GM19239 (cell line): ENCODE data around the gene SLC46A3.

ENCODE experiments used
- DNase-seq: peaks from one replicate; pipeline ENCODE4 v3.0.0; 2011; ENCODE audit warnings: low spot score; ENCODE audit not compliant: insufficient read length
- FAIRE-seq: peaks from 2 replicates; lab custom pipeline; 2011; peaks lifted over from hg19 to GRCh38; lab: Jason Lieb, UNC

SLC46A3 gene

GRCh38 chr13:28735481-28736029 is 16.8 kb upstream of the SLC46A3 start:
- FAIRE-seq, result no peak
- no peak for DNase-seq

DNA sequence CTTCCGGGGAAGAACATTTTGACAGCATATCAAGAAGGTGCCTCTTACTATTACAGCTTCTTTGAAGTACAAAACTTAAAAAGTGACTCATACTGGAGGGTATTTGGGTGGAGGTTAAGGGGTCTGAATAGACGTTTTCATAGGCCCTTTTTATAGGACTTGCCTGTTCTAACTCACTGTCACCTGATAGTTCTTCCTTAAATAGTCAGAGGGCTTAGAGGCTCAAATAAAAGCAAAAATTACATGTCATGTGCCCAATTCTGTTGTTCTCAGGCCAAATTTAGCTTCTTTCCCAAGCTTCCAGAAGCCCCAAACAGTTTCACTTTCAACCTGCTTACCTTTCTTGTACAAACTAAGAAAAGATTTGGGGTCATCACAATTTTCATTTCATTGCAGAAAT is 16.1 kb upstream of the SLC46A3 start:
- FAIRE-seq (no peak), DNase-seq (no peak)

DNA sequence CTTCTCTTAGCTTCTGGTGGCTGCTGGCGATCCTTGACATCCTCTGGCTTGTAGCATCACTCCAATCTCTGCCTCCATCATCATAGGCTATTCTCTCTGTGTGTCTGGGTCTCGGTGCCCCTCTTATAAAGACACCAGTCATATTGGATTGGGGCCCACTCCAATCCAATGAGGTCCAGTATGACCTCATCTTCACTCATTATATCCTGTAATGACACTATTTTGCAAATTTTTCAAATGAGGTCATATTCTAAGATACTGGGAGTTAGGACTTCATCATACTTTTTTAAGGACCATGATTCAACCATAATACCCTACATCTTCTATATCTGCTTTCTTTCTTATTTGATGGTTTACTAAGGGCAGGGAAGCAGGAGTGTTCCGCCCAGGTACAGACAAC is 12.0 kb upstream of the SLC46A3 start:
- FAIRE-seq (no peak), DNase-seq (no peak)

GRCh38 chr13:28729541-28729940 is 10.8 kb upstream of the SLC46A3 start:
- no peak for DNase-seq
- no peak for FAIRE-seq

DNA sequence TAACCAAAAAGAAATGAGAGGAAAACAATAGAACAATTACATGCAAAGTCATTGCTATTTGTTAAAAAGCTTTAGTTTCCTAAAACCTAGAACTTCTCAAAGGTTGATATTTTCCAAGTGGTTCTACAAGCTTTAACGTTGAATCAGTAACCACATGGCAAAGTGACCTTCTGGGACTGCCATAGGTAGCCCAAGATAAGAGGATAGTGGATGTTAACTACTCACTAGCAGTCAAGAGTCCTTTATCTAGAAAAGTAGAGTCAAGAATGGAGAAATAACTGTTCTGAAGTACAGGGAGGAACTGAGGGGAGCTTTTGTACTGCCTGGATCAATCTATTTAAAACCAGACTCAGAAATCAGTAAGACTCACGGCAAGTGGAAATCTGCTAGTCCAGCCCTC is 9.9 kb upstream of the SLC46A3 start:
- no peak for FAIRE-seq

DNA sequence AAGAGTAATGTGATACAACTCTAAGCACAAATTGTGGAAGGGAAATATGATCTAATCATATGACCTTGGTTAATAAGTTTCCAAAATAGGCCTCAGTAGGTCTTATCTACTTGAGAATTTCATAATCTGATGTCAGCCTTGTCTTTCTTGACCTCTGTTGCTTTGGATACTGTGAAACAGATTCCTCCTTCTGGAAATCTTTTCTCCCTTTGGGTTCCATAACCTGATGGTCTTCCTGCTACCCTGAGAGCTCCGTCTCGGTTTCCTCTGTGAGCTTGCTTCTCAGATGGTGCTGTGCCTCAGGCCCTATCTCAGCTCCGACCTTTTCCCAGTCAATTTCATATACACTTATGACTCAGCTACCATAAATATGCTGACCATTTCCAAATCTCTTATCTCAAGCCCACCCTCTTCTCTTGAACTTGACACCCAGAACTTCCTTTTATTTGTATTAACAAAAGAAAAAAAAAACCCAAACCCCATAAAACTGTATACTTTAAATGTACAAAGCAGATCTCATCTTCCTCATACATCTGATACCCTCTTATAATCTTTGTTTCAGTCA is 6.4 kb upstream of the SLC46A3 start:
- DNase-seq, result no peak

More for the DNA sequence above, 9.9 kb upstream of the SLC46A3 start:
- no peak for DNase-seq

GRCh38 chr13:28723806-28724205 is 5.0 kb upstream of the SLC46A3 start:
- no peak for FAIRE-seq

More for the DNA sequence above, 6.4 kb upstream of the SLC46A3 start:
- FAIRE-seq, result no peak

GRCh38 chr13:28719227-28720055 is 671 bp upstream of the SLC46A3 start:
- no peak for FAIRE-seq

More at GRCh38 chr13:28723806-28724205, 5.0 kb upstream of the SLC46A3 start:
- DNase-seq, result no peak

DNA sequence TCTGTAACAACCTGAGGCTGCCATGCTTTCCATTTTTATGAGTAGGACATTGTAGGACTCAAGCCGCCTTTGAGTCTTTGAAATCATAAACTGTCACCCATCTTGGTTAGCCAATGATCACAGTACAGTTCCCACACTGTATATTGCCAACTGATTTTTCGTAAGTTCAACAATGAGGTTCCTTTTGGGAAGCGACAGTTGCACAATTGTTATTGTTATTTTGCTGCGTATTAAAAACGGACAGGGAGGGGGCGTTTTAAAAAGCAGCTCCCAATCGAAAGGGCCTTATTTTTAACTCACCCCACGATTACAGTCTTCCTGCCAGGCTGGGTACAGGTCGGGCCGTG is 601 bp downstream of the SLC46A3 start:
- FAIRE-seq, result peak; percentile 61
- DNase-seq, result no peak

More at GRCh38 chr13:28719227-28720055, 671 bp upstream of the SLC46A3 start:
- DNase-seq, result no peak

DNA sequence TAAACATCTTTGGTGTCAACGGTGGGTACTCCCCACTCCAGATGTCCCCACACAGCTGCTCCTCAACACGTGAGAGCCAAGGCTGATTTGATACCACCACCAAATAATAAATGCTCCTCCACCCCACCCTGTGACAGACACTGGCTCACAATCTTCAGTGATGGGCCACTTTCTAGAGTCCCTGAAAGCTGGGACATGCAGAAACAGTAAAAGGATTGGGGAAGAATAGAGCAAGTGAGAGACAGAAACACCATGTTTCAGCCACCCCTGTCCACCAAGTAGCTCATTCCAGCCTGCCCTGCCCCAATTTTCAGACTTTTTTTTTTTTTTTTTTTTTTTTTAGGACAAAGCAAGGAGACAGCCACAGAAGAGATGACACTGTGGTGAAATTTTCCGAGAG is 1.6 kb downstream of the SLC46A3 start:
- FAIRE-seq (peak; percentile 35), DNase-seq (no peak)

DNA sequence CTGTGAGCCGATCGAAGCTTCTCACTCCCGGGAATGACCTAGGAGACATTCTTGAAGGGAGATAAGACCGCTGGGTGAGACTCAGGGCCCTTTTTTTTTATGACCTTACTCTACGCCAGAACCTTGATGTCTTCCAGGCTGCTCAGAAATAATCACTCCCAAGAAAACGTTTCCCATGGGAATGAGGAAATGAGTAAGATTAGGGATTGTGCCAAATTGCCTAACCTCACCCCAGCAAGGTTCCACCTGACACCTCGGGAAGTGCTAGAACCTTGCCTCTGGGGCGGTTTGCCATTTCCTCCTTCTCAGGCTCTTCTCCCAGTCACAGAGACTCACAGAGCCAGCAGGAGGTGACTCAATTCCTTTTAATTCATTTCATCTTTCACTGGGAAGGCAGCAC is 2.3 kb downstream of the SLC46A3 start:
- no peak for FAIRE-seq
- DNase-seq, result no peak

DNA sequence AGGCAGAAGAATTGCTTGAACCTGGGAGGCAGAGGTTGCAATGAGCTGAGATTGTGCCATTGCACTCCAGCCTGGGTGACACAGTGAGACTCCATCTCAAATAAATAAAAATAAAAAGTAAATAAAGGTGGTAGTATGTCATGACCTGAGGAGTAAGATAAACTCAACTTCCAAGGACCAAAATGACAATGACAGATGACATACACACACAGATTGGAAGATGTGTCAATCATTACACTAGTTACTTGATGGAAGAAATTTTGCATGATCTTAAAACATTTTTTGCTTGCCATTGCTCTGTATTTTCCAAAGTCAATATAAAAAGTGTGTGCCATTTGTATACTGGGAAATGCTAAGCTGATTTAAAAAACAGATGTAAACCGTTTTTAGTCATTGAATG is 4.1 kb downstream of the SLC46A3 start:
- FAIRE-seq, result no peak

DNA sequence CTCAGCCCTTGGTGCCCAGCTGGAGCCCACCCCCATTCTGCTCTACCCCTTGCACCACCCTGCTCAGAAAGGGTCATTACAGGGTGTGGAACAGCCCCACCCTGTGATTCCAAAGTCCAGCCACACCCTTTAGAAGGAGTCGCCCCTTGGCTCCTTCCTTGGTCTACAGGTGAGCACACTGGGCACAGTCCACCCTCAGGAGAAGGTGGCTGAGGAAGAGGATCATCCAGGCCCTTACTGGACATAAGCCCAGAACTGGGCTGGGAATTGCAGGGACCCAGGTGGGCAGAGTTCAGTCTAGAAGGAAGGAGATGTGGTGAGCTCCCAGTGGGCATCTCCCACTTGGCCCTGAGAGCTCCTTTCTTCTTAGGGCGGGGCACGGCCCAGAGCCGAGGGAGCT is 8.6 kb downstream of the SLC46A3 start:
- FAIRE-seq (no peak), DNase-seq (no peak)

More for the DNA sequence above, 4.1 kb downstream of the SLC46A3 start:
- DNase-seq, result no peak

DNA sequence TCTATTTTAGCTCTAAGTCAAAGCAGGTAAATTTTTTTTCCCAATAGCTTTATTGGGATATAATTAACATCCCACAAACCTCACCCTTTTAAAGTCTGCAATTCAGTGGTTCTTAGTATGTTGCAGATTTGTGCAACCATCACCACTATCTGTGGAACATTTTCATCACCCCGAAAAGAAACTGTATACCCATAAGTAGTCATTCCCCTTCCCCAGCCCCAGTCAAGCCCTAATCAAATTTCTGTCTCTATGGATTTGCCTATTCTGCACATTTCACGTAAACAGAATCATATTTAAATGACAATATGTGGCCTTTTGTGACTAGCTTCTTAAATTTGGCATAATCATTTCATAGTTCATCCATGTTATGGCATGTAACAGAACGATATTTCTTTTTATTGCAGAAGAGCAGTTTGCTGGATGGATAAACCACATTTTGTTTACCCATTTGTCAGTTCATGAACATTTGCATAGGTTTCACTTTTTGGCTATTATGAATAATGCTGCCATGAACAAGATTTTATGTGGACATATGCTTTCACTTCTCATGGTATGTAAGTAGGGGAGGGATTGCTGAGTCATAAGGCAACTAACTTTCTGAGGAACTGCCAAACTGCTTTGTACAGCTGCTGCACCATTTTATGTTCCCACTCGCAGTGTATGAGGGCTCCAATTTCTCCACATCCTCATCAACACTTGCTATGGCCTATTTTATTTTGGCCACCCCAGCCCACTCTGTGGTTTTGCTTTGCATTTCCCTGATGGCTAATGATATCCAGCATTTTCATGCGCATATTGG is 10.9 kb downstream of the SLC46A3 start:
- FAIRE-seq, result peak; percentile 100
- no peak for DNase-seq

- no peak for FAIRE-seq
- no peak for DNase-seq
Measured at GRCh38 chr13:28705461-28706083, 13.2 kb downstream of the SLC46A3 start.

GRCh38 chr13:28704919-28705318 is 13.9 kb downstream of the SLC46A3 start:
- FAIRE-seq (no peak), DNase-seq (no peak)

DNA sequence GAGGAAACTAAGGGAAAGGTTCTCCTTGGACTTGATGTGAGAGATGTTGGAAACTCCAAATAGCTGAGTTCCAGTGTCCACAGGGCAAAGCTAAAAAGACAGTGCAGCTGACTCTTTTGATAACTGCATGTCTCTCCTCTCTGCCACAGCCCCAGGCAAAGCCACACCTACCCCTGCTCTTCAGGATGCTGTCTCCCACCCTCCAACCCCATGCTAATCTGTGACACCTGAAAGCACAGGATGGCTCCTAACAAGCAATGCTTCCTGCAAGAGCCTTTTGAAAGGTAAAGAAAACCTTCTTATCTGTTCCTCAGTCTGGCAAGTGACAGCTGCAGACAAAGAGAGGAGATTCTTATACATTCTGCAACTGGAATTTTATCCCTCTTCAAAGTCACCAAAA is 14.5 kb downstream of the SLC46A3 start:
- no peak for DNase-seq
- no peak for FAIRE-seq

- no peak for FAIRE-seq
- no peak for DNase-seq
Measured at GRCh38 chr13:28699246-28699645, 19.5 kb downstream of the SLC46A3 start.

DNA sequence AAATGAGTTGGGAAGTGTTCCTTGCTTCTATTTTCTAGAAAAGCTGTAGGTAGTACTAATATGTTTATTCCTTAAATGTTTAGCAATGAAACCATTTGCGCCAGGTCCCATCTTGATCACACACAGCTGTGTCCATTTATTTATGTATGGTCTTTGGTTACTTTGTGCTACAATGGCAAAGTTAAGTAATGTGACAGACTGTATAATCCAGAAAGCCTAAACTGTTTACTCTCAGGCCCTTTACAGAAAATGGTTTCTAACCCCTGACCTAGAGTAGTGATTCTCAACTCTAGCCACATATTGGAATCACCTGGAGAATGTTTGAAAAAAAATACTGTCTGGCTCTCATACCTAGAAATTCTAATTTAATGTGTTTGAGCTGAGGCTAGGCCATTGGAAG is 21.3 kb downstream of the SLC46A3 start:
- FAIRE-seq, result no peak
- DNase-seq, result no peak
